NCI-H2171 (cell line): ENCODE data around the gene WDR45B.

Experiments
- DNase-seq: peaks from one replicate; lab custom pipeline; 2025; lab: John Stamatoyannopoulos, UW

The WDR45B gene

GRCh38 chr17:82648165-82648668 lies at the start of gene WDR45B:
Gene WDR45B, minus strand, starts transcription at chr17:82648444. Its CDS starts 104 bp downstream, at chr17:82648340.
- peak; percentile 94 for DNase-seq

DNA sequence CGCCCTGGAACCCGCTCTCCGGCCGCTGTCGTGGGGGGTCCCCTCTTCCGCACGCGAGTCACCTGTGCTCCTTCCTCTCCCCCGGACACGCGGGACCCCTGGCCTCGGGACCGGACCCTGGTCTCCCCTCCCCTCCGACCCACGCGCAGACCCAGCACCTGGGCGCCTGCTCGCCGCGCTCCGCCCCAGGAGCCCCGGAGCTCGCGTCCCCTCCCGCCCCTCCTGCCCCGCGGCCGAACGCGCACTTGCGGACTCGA lies 49.5 kb upstream of the WDR45B start:
- no peak for DNase-seq

DNA sequence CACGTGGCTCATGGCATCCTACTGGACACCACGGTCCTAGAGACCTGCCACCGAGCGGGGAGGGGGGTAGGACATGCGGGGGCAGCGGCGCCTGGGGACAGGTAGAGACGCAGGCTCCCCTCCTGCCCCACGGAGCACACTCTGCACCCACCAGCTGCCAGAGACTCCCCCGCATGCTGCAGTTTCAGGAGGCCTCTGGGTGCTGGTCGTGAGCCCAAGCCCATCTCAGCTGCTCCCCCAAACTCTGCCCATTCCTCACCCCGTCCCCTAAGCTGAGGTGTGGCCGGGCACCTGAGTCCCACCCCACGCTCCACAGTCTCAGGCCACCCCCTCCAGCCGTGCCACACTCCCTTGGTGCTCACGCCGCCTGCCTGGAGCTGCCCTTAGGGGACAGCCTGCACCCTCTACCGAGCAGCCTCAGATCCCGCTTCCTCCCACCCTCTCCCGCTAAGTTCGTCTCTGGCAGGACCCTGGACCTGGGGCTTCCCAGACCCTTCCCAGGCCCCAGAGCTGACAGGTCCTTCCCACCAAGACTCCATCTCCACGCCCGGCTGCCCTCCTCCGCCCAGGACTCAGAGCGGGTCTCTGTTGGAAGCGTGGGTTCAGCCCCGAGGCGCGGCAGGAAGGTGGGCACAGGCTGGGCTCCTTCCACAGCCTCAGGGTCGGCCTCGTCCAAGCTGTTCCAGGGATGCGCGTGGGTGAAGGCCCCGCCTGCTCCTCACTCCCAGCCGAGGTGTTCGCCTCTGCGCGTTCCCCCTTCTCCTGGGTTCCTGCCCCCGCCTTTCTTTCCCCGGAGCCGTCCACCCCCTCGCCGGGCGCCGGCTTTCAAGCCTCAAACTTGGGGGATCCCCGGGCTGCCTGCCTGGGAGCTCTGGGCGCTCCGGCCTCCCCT lies 48.9 kb upstream of the WDR45B start:
- DNase-seq, result no peak

- no peak for DNase-seq
Measured at GRCh38 chr17:82696259-82696658, 48.0 kb upstream of the WDR45B start.

- no peak for DNase-seq
Measured at GRCh38 chr17:82694647-82695046, 46.4 kb upstream of the WDR45B start.

GRCh38 chr17:82693168-82693867 lies 45.1 kb upstream of the WDR45B start:
- no peak for DNase-seq

- no peak for DNase-seq
Measured at GRCh38 chr17:82692268-82692667, 44.0 kb upstream of the WDR45B start.

GRCh38 chr17:82691714-82692113 lies 43.5 kb upstream of the WDR45B start:
- DNase-seq, result no peak

DNA sequence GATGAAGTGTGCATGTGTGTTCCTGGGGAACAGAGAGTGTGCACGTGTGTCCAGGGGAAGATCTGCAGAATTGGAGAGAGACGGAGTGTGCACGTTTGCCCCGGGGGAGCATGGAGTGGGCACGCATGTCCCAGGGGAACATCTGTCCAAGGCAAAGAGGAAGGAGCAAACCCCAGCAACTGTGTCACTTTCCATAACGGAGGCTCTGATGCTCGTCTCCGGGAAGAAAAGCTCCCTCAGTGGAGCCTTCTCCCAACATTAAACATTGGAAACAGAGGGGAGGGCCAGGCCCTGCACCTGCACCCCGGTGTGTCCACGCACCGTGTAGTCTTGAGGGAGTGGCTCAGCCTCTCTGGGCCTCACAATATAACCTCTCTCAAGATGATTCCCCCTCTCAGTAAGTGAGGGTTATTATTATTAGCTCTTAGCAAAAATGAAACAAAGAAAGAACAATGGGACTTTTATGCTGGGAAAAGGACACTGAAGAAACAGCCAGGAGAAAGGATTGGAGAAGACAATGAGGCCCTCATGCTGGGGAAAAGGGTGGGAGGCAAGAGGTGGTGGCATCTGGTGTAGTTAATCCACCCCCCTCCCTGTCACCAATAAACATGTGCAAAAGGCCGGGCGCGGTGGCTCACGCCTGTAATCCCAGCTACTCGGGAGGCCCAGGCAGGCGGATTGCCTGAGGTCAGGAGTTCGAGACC lies 42.7 kb upstream of the WDR45B start:
- no peak for DNase-seq

- no peak for DNase-seq
Measured at GRCh38 chr17:82689077-82689476, 40.8 kb upstream of the WDR45B start.

DNA sequence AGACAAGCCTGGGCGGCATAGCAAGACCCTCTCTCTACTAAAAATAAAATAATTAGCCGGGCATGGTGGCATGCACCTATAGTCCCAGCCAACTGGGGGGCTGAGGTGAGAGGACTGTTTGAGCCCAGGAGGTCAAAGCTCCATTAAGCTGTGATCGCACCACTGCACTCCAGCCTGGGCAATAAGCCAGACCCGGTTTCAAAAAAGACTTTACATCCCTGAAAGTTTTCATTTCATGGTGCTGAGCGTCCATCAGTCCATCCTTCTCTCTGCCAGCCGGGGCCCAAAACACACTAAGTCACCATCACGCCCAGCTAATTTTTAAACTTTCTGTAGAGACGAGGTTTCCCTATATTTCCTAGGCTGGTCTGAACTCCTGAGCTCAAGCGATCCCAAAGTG lies 39.6 kb upstream of the WDR45B start:
- DNase-seq, result no peak

GRCh38 chr17:82687375-82687861 lies 39.2 kb upstream of the WDR45B start:
- DNase-seq, result no peak

- DNase-seq, result no peak
Measured at GRCh38 chr17:82686366-82687324, 38.4 kb upstream of the WDR45B start.

GRCh38 chr17:82685291-82685690 lies 37.0 kb upstream of the WDR45B start:
- DNase-seq, result no peak

- DNase-seq, result no peak
Measured at GRCh38 chr17:82684228-82684841, 36.1 kb upstream of the WDR45B start.

DNA sequence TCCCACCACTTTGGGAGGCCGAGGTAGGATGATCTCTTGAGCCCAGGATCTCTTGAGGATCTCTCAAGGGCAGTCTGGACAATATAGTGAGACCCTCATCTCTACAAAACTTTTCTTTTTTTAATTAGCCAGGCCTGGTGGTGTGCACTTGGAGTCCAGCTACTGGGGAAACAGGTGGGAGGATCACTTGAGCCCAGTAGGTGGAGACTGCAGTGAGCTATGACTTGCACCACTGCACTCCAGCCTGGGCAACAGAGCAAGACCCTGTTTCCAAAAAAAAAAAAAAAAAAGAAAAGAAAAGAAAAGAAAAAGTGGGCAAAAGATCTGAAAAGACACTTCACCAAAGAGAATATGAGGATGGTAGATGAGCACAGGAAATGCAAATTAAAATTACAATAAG lies 35.3 kb upstream of the WDR45B start:
- DNase-seq, result no peak

- no peak for DNase-seq
Measured at GRCh38 chr17:82681547-82681946, 33.3 kb upstream of the WDR45B start.

DNA sequence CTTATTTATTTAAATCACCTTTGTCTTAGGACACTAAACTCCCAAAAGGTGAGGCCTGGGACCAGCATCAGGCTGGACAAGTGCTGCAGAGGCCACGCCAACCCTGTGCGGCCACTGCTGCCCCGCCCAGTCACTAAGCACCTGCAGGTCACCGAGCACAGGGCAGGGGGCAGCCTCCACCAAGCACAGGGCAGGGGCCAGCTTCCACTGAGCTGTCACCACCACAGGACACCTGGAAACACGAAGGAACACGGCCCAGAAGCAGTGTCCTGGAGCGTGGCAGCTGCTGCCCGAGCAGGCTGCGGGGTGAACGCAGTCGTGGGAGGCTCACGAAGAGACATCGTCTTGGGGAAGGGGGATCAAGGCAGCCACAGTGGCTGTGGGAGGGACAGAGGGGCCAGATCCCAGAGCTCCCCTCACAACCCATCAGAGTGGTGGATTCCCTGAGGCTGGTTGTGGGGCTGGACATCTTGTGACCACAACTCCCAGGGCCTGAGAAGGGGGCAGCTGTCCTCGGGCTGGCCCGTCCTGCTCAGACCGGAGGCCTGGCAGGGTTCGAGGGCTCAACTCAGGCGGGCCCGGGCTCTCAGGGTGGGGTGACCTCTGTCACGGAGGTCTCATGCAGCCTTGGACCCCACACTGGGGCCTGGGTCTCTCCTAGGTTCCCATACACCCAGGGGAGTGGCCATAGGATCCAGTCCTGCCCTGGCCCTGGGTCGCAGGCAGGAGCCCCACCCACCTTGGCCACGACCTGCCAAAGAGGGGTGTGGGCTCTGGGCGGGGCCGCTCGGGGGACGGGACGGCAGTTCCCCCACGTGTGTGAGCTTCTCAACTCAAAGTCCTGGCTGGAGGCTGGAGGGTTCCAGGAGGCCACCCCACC lies 31.6 kb upstream of the WDR45B start:
- DNase-seq, result no peak

GRCh38 chr17:82678265-82678891 lies 30.1 kb upstream of the WDR45B start:
- DNase-seq, result no peak
